Stimulated activated CD4-positive, alpha-beta T cell treated with anti-CD3 and anti-CD28 coated beads, Interleukin-12 subunit alpha, Interleukin-12 subunit beta, amount 100 ng/mL, for 4 hours (primary cell): ENCODE results near the gene SFXN5.

Experiments used
- DNase-seq: peaks from one replicate; pipeline ENCODE4 v3.0.0-alpha.2; 2020

The SFXN5 gene

DNA sequence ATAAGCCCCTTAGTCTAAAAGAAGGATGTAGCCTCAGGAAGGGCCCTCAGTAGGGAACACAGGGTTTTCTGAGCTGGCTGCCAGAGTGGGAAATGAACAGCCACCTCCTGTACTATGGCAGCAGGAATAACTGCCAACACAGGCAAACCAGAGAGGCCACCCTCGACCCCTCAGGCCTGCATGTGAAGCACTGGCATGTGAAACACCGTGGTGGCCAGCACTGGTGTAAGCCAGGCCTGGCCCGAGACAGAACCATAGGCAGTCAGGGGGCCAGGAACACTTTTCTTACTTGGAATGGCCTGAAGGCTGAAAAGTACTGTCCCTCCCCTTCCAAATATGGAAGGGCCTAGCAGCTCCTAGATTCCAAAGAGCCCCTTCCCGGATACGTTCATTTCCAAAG is 28.2 kb downstream of the SFXN5 start:
- DNase-seq, result no peak

- DNase-seq, result no peak
These were observed 33.4 kb downstream of the SFXN5 start for GRCh38 chr2:73037947-73038585.

GRCh38 chr2:73036766-73037165 is 34.7 kb downstream of the SFXN5 start:
- no peak for DNase-seq

DNA sequence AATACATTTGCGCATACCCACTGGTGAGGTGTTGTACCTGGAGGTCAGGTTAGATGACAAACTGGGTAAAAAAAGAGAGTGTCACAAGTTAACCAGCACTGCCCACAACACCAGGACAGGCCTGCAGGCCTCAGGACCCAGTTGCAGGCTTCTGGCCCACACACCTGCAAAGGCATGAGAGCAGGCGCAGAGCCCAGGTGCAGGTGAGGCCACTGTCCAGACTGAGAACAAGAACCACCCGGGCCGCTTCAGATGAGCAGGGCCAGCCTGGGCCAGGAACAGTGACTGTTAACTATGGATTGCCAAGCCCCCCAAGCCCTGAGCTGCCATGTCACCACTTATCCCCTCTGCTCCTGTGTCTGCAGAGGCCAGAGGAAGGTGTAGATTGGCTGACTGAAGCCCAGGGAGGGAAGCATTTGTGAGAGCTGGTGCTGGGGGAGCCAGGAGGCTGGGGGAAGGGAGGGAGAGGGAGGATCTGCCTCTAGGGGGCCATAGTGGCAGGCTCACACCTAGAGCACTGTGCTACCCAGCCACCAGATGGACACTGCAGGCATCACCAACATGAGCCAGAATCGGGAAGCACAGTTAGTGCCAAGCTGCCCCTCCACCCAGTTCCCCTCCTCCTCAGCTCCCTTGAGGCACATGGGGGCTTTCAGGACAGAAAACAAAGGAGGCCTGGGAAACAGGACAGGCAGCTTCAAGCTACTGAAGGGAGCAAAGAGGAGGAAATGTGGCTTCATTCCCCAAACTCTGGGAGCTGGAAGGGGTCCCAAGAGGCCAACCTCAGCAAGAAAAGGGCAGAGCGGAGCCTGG is 35.4 kb downstream of the SFXN5 start:
- DNase-seq, result no peak

DNA sequence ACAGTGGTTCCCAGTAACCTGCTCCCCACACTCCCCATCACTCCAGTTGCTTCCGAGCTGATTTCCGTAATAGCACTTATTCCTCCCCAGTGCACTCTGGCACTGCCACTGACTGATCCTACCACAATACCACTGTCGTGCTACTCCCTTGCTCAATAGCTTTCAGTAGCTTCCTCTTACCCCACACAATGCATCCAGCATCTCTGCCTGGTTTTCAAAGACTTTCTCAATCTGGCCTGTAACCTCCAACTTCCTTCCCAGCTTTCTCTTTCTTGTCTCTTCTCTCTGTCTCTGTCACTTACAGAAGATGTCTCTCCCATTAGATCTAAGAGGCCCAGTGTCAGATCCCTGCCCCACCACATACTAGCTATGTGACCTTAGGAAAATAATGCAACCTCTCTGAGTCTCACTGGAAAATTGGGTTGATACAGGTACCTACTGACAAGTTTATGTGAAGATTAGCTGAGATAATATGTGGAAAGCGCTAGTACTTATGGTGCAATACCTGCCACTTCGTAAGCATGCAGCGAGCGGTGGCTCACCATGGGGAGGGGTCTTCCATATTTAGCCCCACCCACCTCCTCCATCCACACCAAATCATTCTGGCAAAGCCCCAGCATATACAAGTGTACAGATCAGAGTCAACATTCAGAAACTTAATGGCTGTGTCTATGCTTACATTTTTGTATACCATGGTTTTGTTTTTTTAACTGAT is 36.7 kb downstream of the SFXN5 start:
- no peak for DNase-seq

DNA sequence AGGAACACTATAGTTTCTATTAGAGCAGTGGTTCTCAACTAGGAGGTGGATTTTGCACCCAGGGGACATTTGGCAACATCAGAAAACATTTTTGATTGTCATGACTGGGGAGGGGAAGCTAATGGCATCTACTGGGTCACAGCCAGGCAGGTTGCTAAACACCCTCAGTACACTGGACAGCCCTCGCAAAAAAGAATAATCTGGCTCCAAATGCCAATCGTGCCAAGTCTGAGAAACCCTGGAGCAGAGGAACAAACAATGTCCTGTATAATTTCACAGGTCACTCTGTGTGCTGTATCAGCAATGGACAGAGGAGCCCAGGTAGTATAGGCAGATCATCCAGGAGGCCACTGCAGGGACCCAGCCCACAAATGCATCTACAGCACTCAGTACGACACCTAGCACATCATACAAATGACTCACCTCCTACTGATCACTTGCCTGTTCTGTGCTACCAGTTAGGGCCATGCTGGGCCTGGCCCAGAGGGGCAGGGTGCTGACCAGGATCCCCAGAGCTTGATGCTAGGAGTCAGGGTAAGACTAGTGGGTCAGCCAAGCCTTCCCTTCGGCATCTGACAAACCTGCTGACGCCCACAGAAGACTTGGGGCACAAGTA is 37.6 kb downstream of the SFXN5 start:
- no peak for DNase-seq

DNA sequence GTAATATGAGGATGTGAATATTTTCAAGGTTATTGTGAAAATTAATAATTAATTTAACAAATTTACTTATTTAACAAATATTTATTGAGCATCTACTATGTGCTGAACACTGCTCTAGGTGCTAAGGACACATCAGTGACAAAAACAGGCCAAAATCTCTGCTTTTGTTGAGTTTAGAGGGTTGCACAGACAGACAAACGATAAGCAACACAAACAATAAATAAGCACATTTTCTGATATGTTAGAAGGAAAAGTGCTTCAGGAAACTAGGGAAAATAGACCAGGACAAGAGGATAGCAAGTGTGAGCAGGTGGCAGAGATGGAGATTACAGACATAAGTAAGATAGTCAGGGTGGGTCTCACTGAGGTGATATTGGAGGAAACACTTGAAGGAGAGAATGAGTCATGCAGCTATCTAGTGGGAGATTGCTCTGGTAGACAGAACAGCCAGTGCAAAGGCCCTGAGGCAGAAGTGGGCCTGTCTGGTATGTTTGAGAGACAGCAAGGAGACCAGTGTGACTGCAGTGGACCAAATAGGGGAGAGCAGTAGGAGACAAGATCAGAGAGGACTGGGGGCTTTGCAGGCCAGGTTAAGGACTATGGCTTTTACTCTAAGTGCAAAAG is 38.3 kb downstream of the SFXN5 start:
- DNase-seq, result no peak

- no peak for DNase-seq
These were observed 38.8 kb downstream of the SFXN5 start for GRCh38 chr2:73032702-73033097.

DNA sequence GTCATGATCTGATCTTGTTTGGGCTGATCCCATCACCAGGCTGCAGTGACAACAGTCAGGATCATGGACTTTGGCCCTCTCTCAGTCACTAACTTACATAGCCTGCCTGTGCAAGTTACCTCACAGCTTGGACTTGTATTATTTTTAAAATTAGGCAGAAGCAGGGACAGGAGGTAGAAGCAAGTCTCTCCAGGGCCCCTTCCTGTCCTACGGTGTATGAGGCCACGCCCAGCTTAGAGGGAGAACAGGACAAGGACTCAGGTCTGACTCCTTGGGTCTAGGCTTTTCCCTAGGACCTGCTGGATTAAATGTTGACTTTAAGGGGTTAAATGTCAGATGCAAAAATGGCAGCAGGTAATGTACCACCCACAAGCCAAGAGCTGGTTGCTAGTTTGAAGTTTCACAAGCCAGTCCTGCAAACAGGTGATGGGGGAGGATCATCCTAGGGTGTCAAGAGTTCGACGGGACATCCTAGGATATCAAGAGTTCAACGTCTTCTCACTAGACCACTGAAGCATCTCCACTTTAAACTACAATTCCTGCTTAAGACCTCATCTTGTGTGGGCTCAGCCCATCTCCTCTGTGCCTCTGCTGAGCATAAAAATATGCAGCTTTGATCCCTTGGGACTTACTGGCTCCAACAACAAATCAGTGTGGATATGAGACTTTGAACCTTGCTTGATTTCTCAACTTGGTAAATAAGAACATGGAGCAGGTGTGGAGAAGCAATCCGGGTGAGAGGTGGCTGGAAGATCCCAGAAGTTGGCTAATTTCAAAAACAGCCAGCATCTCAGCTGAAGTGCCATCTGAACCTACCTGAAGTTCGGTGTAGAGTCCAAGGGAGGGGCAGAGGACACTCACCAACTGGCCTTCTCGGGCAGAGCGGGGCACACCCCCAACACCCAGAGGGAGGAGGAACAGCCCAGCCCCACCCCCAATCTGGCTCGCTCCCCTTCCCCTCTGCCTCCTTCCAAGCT is 39.5 kb downstream of the SFXN5 start:
- no peak for DNase-seq

- no peak for DNase-seq
These were observed 40.3 kb downstream of the SFXN5 start for GRCh38 chr2:73031095-73031678.

DNA sequence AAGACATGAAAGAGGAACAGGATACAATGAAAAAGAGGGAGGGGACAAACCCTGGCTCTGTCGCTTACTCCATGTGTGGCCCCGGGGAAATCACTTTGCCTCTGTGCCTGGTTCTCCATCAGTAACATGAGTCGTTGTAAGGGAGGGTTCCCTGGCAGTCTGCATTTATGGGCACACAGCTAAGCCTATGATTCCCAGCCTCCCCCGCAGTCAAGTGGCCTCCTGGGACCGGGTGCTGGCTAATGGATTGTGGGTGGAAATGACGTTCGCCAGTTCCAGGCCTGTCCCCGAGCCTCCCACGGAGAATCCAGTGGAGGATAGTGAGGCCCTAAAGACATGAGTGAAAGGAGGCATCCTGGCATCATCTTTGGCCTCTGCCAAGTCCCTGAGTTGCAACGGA is 42.7 kb downstream of the SFXN5 start:
- no peak for DNase-seq

GRCh38 chr2:73027340-73027739 is 44.2 kb downstream of the SFXN5 start:
- DNase-seq, result no peak

DNA sequence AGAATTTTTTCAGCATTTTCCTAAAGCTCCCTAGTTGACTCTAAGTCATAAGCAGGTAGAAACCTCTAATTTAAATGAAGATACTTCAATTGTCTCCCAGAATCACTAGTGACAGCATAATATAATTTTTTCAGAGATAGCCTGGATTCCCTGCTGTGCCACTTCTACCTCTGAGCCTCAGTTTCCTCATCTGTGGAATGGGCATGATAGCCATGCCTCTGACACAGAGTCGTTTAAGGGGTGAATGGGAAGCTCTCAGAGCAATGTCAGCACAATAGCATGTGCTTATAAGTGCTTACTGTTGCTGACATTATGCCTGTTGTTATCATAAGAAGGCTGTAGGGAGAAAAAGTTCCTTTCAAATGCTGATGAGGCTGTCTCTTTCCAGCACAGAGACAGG is 48.0 kb downstream of the SFXN5 start:
- DNase-seq, result no peak

GRCh38 chr2:73022024-73022568 is 49.4 kb downstream of the SFXN5 start:
- DNase-seq, result no peak

- DNase-seq, result no peak
These were observed 50.0 kb downstream of the SFXN5 start for GRCh38 chr2:73021371-73022010.

DNA sequence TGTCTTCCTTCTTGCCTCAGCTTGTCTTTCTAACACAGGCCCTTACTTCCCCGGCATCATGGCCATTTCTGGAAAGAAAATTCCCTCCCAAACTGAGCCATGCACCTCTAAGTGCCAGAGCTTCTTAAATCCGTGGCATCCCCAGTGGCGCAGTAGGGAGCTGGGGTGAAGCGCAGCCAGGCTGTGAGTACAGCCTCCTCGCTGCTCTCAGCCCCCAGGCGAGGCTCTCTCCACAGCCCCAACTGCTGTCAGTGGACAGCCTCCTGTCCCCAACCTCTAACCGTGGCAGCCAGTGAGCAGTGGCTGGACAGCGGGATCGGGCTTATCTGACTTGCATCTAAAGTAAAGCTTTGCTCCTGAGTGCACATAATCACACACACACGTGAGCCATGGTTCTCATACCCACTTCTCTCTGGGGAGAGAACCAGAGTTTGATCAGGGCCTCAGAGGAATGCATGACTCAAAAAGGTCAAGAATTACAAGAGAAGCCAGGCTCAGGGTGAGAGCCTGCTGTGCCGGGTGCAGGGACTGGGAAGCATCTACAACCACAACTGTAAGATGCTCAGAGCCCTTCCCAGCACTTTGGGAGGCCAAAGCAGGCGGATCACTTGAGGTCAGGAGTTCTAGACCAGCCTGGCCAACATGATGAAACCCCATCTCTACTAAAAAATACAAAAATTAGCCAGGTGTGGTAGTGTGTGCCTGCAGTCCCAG is 50.7 kb downstream of the SFXN5 start:
- no peak for DNase-seq

- DNase-seq, result no peak
These were observed 51.2 kb downstream of the SFXN5 start for GRCh38 chr2:73020306-73020656.

DNA sequence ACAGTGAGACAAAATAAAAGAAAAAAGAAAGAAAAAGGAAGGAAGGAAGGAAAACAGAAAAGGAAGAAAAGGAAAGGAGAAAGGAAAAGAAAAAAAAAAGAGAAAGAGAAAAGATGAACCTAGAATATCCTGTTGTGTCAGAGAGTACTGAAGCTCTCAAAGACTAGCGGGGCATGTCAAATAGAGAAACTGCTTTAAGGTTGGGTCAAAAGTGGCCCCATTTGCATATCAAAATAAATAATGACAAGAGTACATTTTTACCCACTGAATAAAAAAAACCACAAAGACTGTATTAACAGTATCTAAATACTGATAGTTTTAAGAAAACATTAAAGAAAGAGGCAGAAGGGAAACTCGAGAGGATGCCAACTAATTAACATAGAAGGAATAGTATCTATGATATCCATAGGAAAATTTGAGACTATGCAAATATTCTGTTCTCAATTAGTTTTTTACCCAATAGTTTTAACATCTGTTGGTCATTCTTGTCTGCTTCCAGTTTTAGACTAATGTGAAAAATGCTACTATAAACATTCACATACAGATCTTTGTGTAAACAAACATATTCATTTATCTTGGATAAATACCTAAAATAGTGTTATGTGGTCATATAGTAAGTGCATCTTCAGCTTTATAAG is 53.2 kb downstream of the SFXN5 start:
- no peak for DNase-seq

DNA sequence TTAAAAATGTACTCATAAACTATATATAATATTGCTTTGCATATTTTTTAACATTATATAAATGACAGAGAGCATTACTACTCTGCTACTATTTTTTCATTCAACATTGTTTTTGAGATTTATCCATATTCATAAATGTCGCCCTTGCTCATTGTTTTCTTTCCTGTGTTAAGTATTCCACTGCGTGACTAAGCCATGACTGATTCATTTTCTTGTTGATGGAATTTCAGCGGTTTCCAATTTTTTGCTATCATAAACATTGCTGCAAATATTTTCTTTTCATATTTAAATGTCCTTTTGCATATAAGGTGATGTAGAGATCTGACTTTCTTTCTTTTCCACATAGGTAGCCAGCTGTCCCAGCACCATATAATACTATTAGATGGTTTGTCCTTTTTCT is 57.6 kb downstream of the SFXN5 start:
- DNase-seq, result no peak
